ENCODE results near the gene IL31RA. TPM values are rescaled to one million over a fixed set of nuclear protein-coding genes. Genes with fewer than 3 reads are reported as not detected.

Gene IL31RA
- total RNA-seq, 2 experiments from 2014 or later: not detected

DNA sequence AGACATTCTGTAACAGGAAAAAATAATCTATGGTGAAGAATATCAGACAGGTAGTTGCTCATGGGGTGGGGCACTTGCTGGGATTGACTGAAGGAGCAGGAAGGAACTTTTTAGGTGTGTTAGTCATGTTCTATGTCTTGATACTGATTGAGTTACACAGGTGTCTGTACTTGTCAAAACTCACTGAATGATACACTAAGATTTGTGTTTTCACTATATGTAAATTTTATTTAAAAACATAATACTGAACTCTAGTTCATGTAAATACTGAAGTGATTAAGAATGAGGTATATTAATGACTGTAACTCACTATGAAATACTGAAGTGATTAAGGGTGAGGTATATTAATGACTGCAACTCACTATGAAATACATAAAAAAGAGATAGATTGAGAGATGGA, 115.1 kb downstream of the IL31RA start:
- ATAC-seq: no peak
- CTCF ChIA-PET: no interaction called here
- POLR2A ChIA-PET: no interaction called here

GRCh38 chr5:55969956-55970355, 118.8 kb downstream of the IL31RA start:
- H3K4me1 Mint-ChIP-seq (ENCODE audit: low read depth): peaks cover 11% of the 10 kb centered on the region
- CTCF ChIA-PET: interaction anchor here (1.1 to 2.2 kb wide), 4 partner anchors 8 to 232 kb away, joined by 3 to 8 read pairs (median 8); no protein-coding TSS in a partner anchor
- POLR2A ChIA-PET: no interaction called here
- H3K27ac Mint-ChIP-seq: no peak overlapping the region
- no peak for DNase-seq
- no peak for ATAC-seq
- H3K36me3 Mint-ChIP-seq (ENCODE audit: low read depth): peaks cover 28% of the 10 kb centered on the region
- no peak overlapping the region for H3K4me3 Mint-ChIP-seq
- H3K9me3 Mint-ChIP-seq (ENCODE audit: insufficient read depth): no peaks in the 10 kb centered on the region
- no peaks in the 10 kb centered on the region for H3K27me3 Mint-ChIP-seq (ENCODE audit: low read depth)

More for the DNA sequence above, 115.1 kb downstream of the IL31RA start:
- H3K27ac Mint-ChIP-seq: no peak overlapping the region
- H3K9me3 Mint-ChIP-seq (ENCODE audit: insufficient read depth): no peaks in the 10 kb centered on the region
- DNase-seq: no peak
- H3K4me1 Mint-ChIP-seq (ENCODE audit: low read depth): peaks cover 11% of the 10 kb centered on the region
- no peak overlapping the region for H3K4me3 Mint-ChIP-seq
- H3K36me3 Mint-ChIP-seq (ENCODE audit: low read depth): peaks cover 32% of the 10 kb centered on the region
- no peaks in the 10 kb centered on the region for H3K27me3 Mint-ChIP-seq (ENCODE audit: low read depth)

Other genes with a start within 250 kb of the IL31RA start
- gene SLC38A9, start 139.0 kb upstream of the IL31RA start, total RNA-seq: 10 to 100 TPM; 22.6 to 25.6 TPM
- gene DDX4, start 113.3 kb upstream of the IL31RA start, total RNA-seq: under 1 TPM; 0.23 to 0.61 TPM
- 10 to 100 TPM; 28.3 to 37.3 TPM for gene IL6ST, start 143.6 kb downstream of the IL31RA start, total RNA-seq

All from activated CD8-positive, alpha-beta T cell treated with anti-CD3 and anti-CD28 coated beads, Interleukin-2, amount 10 ng/mL, durations not matched to agents 7 days and 5 days (primary cell).